ENCODE data around the gene SLC30A3.

Gene SLC30A3

GRCh38 chr2:27262379-27263286 lies at the start of gene SLC30A3:
SLC30A3 (minus strand) TSS chr2:27263047; CDS start chr2:27262906, 141 bp downstream.
- DNase-seq (ENCODE audit: low read depth) = peak; percentile 71
- H3K4me3 ChIP-seq (ENCODE audit: low read depth, low read length) = peak within 1 kb of the TSS; percentile 50
- no peak for TF ChIP-seq CTCF (IDR thresholded peaks at IDR 0.05; ENCODE audit: insufficient read depth, low read depth, low read length, missing control alignments)

- no peak for TF ChIP-seq CTCF (IDR thresholded peaks at IDR 0.05; ENCODE audit: insufficient read depth, low read depth, low read length, missing control alignments)
- no peak for DNase-seq (ENCODE audit: low read depth)
- H3K4me3 ChIP-seq (ENCODE audit: low read depth, low read length) = no peak overlapping the region
Measured at GRCh38 chr2:27312152-27312551, 49.3 kb upstream of the SLC30A3 start.

- no peak for TF ChIP-seq CTCF (IDR thresholded peaks at IDR 0.05; ENCODE audit: insufficient read depth, low read depth, low read length, missing control alignments)
- no peak overlapping the region for H3K4me3 ChIP-seq (ENCODE audit: low read depth, low read length)
- no peak for DNase-seq (ENCODE audit: low read depth)
Measured at GRCh38 chr2:27309651-27310050, 46.8 kb upstream of the SLC30A3 start.

- DNase-seq (ENCODE audit: low read depth) = no peak
- no peak for TF ChIP-seq CTCF (IDR thresholded peaks at IDR 0.05; ENCODE audit: insufficient read depth, low read depth, low read length, missing control alignments)
- no peak within 1 kb of the TSS for H3K4me3 ChIP-seq (ENCODE audit: low read depth, low read length)
Measured at GRCh38 chr2:27308359-27308881, 45.6 kb upstream of the SLC30A3 start, which contains the start of gene UCN. UCN (minus strand) TSS chr2:27308445; CDS start chr2:27307895, 550 bp downstream.

- no peak for DNase-seq (ENCODE audit: low read depth)
- TF ChIP-seq CTCF (IDR thresholded peaks at IDR 0.05; ENCODE audit: insufficient read depth, low read depth, low read length, missing control alignments) = no peak
- H3K4me3 ChIP-seq (ENCODE audit: low read depth, low read length) = no peak overlapping the region
Measured at GRCh38 chr2:27307545-27308358, 44.9 kb upstream of the SLC30A3 start.

- no peak for TF ChIP-seq CTCF (IDR thresholded peaks at IDR 0.05; ENCODE audit: insufficient read depth, low read depth, low read length, missing control alignments)
- DNase-seq (ENCODE audit: low read depth) = no peak
- no peak overlapping the region for H3K4me3 ChIP-seq (ENCODE audit: low read depth, low read length)
Measured at GRCh38 chr2:27307287-27307544, 44.4 kb upstream of the SLC30A3 start.
